Activated CD4-positive, alpha-beta T cell treated with anti-CD3 and anti-CD28 coated beads, Interleukin-2, amount 50 U/mL, for 1 hour (primary cell): Measurements from ENCODE around the gene FBXW4.

ENCODE experiments used
- DNase-seq: peaks from one replicate; pipeline ENCODE4 v3.0.0-alpha.2; 2020

FBXW4 gene, protein sequence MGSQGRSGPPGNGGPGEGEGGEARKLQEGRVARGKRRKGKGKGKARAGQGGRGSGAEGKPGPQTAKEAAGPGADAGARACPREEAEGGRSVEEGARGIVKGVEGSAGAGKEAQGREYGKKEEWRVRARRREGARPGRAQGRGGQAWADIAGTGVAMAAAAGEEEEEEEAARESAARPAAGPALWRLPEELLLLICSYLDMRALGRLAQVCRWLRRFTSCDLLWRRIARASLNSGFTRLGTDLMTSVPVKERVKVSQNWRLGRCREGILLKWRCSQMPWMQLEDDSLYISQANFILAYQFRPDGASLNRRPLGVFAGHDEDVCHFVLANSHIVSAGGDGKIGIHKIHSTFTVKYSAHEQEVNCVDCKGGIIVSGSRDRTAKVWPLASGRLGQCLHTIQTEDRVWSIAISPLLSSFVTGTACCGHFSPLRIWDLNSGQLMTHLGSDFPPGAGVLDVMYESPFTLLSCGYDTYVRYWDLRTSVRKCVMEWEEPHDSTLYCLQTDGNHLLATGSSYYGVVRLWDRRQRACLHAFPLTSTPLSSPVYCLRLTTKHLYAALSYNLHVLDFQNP

GRCh38 chr10:101694674-101695403 lies at the start of gene FBXW4:
FBXW4 (minus strand) TSS chr10:101695170; CDS start chr10:101695105, 65 bp downstream.
- peak; percentile 67 for DNase-seq

DNA sequence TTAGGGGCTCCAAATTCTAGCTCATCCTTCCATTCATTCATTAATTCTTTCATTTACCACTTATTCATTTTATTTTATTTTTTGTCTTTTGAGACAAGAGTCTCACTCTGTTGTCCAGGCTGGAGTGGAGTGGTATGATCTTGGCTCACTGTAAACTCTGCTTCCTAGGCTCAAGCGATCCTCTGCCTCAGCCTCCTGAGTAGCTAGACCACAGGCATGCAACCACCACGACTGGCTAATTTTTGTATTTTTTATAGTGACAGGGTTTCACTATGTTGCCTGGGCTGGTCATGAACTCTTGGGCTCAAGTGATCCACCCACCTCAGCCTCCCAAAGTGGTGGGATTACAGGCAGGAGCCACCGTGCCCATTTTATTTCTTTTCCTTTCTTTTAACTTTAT lies 49.3 kb upstream of the FBXW4 start:
- no peak for DNase-seq

GRCh38 chr10:101741938-101742337 lies 47.0 kb upstream of the FBXW4 start:
- no peak for DNase-seq

DNA sequence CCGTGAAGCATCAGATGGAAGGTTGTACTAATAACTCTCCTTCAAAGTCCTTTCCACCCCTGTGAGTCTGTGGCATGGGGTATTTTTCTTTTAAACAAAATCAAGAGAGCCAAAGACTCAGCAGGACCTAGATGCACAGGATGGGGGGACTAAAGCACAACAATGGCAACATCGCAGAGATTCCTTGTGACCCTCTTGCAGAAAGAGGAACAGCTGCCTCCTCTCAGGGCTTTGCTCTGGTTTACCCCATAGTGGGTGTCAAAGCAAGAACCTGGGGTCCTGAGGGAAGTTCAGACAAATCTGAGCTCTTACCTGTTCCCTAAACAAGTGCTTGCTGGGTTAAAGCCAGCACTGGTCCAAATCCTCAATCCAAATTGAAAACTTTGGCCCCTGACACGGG lies 41.7 kb upstream of the FBXW4 start:
- DNase-seq, result no peak

DNA sequence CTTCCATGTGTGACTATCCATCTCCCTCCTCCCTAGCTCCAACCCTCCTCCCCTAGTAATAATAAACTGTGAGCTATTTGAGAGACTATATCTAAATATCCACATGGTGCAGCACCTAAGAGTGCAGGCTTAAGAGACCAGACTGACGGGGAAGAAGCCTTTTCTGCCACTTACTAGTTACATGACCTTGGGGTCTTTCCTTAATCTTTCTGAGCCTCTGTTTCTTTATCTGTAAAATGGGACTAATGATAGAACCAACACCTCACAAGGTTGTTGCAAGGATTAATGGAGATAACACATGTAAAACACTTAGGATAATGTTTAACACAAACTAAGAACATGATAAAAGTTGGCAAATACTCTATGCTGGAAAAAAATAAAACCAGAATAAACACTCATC lies 37.1 kb upstream of the FBXW4 start:
- DNase-seq, result no peak

- no peak for DNase-seq
These were observed 31.1 kb upstream of the FBXW4 start for GRCh38 chr10:101726115-101726387.

DNA sequence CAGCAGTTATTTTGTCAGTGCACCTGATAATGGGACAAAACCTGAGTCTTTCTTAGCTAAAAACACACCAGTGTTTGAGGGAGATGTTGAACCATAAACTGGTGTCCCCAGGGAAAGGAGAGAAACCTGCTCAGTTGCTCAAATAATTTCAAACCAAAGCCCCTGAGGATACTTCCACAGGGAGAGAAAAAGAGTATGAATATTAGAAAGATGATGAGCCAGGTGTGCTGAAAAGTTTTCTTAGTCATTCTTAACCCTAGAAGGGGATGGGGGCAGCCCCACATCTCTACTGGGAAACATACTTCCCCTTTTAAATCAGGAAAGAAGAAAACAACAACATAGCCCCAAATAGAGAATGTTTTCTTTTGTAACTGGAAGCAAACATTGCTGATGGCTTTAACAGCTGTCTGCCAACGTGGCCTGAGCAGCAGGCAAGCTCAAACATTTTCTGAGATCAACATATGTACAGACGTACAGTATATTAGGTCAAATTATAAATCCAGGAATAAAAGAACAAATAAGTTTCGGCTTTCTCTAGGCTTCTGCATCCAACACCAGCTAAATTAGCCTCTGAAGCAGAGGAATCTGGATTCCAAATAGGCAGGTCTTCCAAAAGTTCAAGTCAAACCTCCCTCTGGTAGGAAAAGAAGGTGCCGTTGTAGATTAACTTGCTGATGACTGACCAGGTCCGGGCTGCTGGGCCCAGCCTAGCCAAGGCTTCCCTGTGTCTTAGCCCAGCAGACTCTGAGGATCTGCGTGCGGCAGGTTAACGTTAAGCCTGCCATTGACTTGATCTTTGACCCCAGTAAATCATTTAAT lies 30.5 kb upstream of the FBXW4 start:
- no peak for DNase-seq

DNA sequence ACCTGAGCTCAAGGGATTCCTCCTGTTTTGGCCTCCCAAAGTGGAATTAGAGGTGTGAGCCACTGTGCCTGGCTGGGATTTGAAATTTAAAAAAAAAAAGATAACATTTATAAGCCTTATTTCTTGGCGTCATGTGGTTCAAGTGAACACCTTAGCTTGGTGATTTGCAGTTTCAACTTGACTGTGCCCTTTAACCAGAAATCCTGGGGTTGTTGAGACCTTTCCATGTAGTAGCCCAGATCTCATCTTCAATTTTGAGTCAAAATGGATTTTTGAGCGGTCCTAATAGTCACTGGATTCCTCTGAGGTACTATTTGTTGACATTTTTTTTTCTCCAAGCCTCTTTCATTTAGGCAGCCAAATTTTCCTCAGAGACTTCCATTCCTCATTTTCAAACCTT lies 29.5 kb upstream of the FBXW4 start:
- no peak for DNase-seq

DNA sequence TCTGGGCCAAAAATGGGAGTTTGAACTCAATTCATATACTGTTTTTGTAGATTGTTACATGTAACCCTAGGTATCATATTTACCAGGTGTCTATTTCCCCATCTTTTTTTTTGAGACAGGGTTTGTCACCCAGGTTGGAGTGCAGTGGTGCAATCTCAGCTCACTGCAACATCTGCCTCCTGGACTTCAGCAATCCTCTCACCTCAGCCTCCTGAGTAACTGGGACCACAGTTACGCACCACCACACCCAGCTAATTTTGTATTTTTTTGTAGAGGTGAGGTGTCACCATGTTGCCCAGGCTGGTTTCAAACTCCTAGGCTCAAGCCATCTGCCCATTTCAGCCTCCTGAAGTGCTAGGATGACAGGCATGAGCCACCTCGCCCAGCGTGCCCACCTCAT lies 28.2 kb upstream of the FBXW4 start:
- DNase-seq, result no peak

GRCh38 chr10:101721806-101722205 lies 26.8 kb upstream of the FBXW4 start:
- no peak for DNase-seq

- no peak for DNase-seq
These were observed 25.7 kb upstream of the FBXW4 start for GRCh38 chr10:101720606-101721230.

DNA sequence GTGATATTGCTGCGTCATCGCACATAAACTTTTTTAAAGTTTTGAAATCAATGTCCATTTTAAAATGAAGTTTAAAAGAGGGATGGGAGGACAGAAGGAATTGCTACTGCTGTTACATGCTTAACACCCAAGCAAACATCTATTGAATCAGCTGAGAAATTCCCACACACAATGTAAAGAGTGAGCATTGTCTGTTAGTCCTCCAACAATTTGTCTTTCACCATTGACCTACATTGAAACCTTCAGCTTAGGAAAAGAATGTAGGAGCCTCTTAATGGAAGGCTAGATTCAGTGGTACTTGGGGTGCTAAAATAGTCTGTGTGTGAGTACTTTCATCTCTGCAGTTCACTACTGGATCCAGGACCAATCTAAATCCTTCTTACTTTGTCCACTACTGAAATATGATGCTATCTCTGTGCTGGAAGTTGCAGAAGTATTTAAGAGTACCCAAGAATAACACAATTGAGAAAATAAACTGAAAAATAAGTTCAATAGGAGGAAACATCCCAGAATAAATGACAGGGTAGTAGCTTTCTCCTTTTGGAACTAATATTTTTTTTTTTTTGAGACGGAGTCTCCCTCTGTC lies 23.8 kb upstream of the FBXW4 start:
- DNase-seq, result no peak

DNA sequence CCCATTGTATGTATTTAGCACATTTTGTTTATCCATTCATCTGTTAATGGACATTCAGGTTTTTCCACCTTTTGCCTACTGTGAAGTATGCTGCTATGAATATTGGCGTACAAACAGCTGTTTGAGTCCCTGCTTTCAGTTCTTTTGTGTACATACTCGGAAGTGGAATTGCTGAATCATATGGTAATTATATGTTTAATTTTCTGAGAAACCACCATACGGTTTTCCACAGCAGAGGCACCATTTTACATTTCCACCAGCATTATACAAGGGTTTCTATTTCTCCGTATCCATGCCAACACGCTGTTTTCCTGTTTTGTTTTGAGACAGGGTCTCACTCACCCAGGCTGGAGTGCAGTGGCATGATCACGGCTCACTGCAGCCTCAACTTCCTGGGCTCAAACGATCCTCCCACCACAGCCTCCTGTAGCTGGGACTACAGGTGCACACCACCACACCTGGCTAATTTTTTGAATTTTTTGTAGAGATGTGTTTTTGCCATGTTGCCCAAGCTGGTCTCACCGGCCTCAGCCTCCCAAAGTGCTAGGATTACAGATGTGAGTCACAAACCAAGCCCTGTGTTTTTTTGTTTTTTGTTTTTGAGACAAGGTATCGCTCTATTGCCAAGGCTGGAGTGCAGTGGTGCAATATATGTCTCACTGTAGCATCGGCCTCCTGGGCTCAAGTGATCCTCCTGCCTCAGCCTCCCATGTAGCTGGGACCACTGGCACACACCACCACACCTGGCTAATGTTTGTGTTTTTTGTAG lies 22.1 kb upstream of the FBXW4 start:
- DNase-seq, result no peak

- no peak for DNase-seq
These were observed 18.0 kb upstream of the FBXW4 start for GRCh38 chr10:101712997-101713396.

DNA sequence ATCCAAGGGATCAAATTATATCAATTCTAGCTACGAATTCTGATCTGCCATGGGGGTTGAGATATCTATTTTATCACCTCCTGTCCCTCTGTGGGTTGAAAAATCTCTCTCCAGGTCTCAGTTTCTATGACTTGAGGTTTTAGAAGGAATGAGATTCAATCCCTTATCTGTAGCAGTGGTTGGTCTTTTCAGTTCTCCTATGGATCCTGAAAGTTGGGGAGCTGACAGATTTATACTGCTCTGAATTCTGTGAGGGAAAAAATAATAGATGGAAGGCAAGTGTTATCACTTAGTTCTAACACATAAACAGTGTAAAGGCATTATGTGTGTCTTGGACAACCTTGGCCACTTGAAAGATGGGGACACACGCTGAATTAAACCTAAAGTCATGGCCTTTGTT lies 15.8 kb upstream of the FBXW4 start:
- DNase-seq, result no peak

DNA sequence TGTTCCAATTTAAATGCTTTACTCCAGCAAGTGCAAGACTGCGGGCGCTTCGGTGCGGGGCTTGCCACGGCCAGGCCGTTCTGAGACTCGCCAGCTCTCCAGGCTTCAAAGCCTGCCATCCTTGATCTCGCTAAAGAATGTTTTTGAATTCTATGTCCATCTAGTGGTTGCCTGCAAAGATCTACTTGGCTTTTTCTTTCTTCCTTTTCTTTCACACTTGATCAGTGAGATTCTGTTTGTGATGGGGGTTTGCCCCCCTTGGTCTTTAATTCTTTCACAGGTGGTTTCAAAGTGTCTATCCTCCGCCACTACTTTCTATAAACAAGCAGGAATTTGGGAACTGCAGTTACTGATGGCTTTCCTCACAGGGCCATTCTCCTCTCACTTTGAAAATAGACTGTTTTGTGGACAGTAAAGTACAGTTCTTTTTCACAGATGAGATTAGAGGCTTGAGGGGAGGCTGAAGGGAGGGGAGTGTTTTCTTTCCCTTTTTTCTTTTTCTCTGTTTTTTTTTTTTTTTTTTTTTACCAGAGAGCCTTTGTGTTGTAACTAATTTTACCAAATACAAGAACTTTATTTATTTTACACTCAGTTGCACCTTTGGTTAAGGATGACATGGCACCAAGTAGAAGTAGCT lies 15.2 kb upstream of the FBXW4 start:
- DNase-seq, result no peak

DNA sequence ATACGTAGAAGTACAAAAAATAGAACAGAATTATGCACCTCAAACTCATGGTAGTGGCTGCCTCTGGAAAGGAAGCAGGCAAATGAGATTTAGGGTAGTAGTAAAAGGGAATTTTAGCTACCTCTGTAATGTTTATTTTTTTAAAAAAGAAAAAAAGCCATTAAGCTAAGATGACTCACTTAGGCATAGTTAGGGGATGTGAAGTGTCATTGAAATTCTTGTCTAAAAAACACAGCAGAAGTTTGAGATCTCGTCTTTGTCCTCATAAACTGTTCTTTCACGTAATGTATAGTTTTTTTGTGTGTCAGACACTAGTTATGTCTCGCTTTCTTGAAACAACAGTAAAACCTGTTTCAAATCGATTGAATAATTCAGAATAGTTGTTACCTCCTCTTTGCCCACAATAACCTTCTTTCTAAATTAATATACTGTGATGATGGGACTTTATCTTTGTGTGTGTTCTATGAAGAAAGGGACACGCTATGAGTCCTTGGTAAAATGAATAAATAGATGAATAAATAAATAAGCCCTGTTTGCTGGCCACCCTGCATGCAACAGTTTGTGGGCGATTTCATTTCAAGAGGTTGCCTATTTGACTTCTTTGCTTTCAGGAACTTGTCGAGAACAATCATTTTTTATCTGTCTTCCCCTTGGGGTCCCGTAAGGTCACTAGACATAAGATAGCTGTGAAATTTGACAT lies 14.5 kb upstream of the FBXW4 start:
- DNase-seq, result no peak

DNA sequence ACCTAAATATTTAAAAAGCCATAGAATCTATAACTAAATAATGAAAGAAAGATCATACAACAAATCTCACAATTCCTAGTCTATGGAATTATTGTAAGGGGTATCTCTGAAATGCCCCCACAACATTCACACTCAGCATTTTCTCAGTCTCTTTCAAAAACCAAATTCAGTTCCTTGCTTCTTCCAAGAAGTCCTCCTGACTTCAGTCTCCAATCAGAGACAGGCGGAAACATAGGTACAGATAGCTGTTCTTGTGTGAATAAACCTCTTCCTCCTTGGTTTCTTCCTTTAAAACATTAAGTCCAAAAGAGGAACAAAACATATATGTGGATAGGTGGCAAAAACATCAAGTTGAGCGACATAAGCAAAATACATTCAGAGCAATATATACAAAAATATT lies 13.9 kb upstream of the FBXW4 start:
- no peak for DNase-seq

GRCh38 chr10:101708073-101708472 lies 13.1 kb upstream of the FBXW4 start:
- DNase-seq, result no peak

- DNase-seq, result no peak
These were observed 9.4 kb upstream of the FBXW4 start for GRCh38 chr10:101704331-101704730.

DNA sequence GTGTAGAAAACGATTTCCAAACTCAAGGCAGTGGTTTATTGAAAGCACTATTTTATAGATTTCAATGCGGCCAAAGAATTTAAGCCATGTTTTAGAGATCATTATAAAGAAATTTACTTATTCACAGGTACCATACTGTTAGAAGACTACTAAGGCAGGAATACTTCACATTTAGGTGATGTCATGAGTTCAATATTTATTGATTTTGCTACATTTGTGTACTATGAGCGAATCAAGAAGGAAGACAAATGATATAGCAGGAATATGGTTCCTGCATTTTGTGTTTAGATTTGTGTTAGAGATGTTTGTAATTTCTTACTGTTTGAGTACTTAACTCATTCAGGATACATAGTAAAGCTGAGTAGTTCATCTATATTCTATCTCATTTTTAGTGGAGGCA lies 1.7 kb upstream of the FBXW4 start:
- no peak for DNase-seq
